ENCODE data around the gene HAVCR1. TPM values are rescaled to one million over a fixed set of nuclear protein-coding genes. Genes with fewer than 3 reads are reported as not detected.
"Not testable (repeated sequence)": the region's sequence is repeated elsewhere in the genome, so short reads cannot be mapped to it uniquely, and the experiment has no call there.

The HAVCR1 gene
- total and polyA plus RNA-seq, 2 experiments from 2014 or later = not detected

DNA sequence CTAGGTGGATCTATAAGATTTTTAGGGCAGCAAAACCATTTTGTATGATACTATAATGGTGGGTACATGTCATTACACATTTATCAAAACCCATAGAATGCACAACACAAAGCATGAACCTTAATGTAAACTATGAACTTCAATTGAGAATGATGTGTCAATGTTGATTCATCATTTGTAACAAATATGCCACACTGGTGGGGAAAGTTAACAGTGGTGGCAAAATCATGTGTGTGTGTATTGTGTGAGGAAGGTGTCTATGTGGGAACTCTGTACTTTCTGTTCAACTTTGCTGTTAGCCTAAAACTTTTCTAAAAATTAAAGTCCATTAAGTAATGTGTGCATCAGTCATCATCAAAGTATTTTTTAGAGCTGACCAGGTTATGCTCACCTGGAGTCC, 38.9 kb downstream of the HAVCR1 start:
- Histone ChIP-seq H3K27me3 (no peaks in the 10 kb centered on the region), H3K4me3 (no peak overlapping the region), H3K4me1 (ENCODE audit: low read depth) (no peaks in the 10 kb centered on the region), H3K9me3 (ENCODE audit: low read depth) (no peaks in the 10 kb centered on the region), H3K36me3 (no peaks in the 10 kb centered on the region), H3K27ac (no peak overlapping the region)
- DNase-seq (ENCODE audit: low read depth in 1 of 2, low spot score in 1 of 2) = no peak
- TF ChIP-seq, protein P1, sequence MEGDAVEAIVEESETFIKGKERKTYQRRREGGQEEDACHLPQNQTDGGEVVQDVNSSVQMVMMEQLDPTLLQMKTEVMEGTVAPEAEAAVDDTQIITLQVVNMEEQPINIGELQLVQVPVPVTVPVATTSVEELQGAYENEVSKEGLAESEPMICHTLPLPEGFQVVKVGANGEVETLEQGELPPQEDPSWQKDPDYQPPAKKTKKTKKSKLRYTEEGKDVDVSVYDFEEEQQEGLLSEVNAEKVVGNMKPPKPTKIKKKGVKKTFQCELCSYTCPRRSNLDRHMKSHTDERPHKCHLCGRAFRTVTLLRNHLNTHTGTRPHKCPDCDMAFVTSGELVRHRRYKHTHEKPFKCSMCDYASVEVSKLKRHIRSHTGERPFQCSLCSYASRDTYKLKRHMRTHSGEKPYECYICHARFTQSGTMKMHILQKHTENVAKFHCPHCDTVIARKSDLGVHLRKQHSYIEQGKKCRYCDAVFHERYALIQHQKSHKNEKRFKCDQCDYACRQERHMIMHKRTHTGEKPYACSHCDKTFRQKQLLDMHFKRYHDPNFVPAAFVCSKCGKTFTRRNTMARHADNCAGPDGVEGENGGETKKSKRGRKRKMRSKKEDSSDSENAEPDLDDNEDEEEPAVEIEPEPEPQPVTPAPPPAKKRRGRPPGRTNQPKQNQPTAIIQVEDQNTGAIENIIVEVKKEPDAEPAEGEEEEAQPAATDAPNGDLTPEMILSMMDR (IDR thresholded peaks at IDR 0.05; ENCODE audit: low read depth, low read length) = no peak

DNA sequence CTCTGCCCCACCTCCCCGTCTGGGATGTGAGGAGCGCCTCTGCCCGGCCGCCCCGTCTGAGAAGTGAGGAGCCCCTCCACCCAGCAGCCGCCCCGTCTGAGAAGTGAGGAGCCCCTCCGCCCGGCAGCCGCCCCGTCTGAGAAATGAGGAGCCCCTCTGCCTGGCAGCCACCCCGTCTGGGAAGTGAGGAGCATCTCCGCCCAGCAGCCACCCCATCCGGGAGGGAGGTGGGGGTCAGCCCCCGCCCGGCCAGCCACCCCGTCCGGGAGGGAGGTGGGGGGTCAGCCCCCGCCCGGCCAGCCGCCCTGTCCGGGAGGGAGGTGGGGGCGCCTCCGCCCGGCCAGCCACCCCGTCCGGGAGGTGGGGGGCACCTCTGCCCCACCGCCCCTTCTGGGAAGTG, 44.8 kb downstream of the HAVCR1 start:
- H3K27ac ChIP-seq; DNase-seq (ENCODE audit: low read depth in 1 of 2, low spot score in 1 of 2); H3K4me1 ChIP-seq (ENCODE audit: low read depth); H3K4me3 ChIP-seq; H3K27me3 ChIP-seq; H3K36me3 ChIP-seq; H3K9me3 ChIP-seq (ENCODE audit: low read depth): not testable (repeated sequence)

DNA sequence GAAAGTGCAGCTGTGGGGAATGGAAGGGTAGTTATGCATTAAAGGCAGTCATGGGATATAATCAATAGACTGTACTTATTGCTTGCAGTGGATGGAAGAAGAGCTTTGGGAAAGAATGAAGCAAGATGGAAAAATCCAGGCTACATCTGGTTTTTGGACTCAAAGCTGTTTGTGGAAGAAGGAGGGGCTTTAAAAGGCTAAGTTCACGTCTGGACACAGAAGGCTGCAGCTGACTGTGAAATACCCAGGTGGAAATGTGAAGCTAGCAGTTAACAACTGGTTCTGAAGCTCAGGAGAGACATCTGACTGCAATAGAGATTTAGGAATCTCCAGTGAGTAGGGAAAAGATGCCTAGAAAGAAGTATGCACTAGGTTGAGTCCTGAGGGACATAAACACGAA, 52.7 kb downstream of the HAVCR1 start:
- no peak for DNase-seq (ENCODE audit: low read depth in 1 of 2, low spot score in 1 of 2)
- Histone ChIP-seq H3K9me3 (ENCODE audit: low read depth) (no peaks in the 10 kb centered on the region), H3K27ac (no peak overlapping the region), H3K4me3 (no peak overlapping the region), H3K36me3 (no peaks in the 10 kb centered on the region), H3K4me1 (ENCODE audit: low read depth) (no peaks in the 10 kb centered on the region), H3K27me3 (no peaks in the 10 kb centered on the region)
- TF ChIP-seq, protein P1 (IDR thresholded peaks at IDR 0.05; ENCODE audit: low read depth, low read length) = no peak

DNA sequence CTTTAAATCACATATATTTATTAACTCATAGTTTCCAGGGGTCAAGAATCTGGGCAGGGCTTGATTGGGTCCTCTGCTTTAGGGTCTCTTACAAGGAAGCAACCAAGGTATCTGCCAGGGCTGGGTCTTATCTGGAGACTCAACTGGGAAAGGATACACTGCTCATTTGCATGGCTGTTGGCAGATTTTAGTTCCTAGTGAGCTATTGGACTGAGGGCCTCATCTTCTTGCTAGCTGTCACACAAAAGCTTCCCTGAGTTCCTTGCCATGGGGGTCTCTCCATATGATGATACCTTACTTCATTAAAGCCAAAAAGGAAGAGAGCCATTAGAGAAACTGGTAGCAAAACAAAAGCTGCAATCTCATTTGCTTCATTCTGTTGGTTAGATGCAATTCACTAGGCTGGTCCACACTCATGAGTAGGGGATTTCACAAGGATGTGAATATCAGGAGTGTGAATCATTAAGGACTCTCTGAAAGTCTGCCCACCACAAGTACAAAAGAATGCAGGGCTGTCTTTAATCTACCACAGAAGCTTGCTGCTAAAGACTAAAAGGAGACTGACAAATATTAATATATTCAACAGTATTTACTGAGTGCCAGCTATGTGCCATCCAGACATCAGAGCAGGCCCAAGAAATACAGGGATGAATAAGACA, 53.9 kb downstream of the HAVCR1 start:
- H3K36me3 ChIP-seq = no peaks in the 10 kb centered on the region
- no peaks in the 10 kb centered on the region for H3K27me3 ChIP-seq
- H3K9me3 ChIP-seq (ENCODE audit: low read depth) = no peaks in the 10 kb centered on the region
- no peak overlapping the region for H3K4me3 ChIP-seq
- H3K27ac ChIP-seq = no peak overlapping the region
- no peaks in the 10 kb centered on the region for H3K4me1 ChIP-seq (ENCODE audit: low read depth)
- TF ChIP-seq, protein P1 (IDR thresholded peaks at IDR 0.05; ENCODE audit: low read depth, low read length) = no peak
- DNase-seq (ENCODE audit: low read depth in 1 of 2, low spot score in 1 of 2) = no peak

DNA sequence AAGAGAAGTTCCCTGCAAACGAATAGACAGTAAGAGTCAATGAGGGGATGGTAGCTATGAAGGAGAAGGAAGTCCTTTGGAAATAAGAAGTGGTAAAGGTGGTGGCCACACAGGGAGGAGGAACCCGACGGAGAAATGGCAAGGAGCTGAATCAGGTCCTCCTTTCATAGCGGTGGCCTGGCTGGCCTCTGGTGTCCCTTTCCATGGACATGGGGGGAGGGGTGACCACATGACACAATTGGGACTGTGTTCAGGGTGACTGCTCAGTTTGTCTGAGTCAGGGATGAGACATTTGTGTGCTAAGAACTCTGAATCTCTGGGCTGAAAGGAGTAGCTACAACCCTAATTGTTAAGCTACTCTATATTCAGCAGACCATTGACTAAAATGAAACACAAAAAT, 67.2 kb downstream of the HAVCR1 start:
- DNase-seq (ENCODE audit: low read depth in 1 of 2, low spot score in 1 of 2) = no peak
- no peak overlapping the region for H3K27ac ChIP-seq
- no peaks in the 10 kb centered on the region for H3K36me3 ChIP-seq
- no peaks in the 10 kb centered on the region for H3K4me1 ChIP-seq (ENCODE audit: low read depth)
- no peaks in the 10 kb centered on the region for H3K9me3 ChIP-seq (ENCODE audit: low read depth)
- TF ChIP-seq, protein P1 (IDR thresholded peaks at IDR 0.05; ENCODE audit: low read depth, low read length) = no peak
- H3K27me3 ChIP-seq = no peaks in the 10 kb centered on the region
- no peak overlapping the region for H3K4me3 ChIP-seq

DNA sequence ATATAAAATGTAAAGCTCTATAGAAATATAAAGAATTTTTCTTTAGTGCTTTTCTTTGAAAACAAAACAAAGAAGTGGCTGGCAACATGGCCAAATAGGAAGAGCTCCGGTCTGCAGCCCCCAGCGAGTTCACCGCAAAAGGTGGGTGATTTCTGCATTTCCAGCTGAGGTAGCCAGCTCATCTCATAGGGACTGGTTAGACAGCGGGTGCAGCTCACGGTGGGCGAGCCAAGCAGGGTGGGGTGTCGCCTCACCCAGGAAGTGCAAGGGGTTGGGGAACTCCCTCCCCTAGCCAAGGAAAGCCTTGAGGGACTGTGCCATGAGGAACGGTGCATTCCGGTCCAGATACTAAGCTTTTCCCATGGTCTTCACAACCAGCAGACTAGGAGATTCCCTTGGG, 74.9 kb downstream of the HAVCR1 start:
- Histone ChIP-seq H3K4me3 (no peak overlapping the region), H3K4me1 (ENCODE audit: low read depth) (no peaks in the 10 kb centered on the region), H3K27me3 (no peaks in the 10 kb centered on the region), H3K27ac (no peak overlapping the region), H3K36me3 (no peaks in the 10 kb centered on the region), H3K9me3 (ENCODE audit: low read depth) (no peaks in the 10 kb centered on the region)
- DNase-seq (ENCODE audit: low read depth in 1 of 2, low spot score in 1 of 2) = no peak
- TF ChIP-seq, protein P1 (IDR thresholded peaks at IDR 0.05; ENCODE audit: low read depth, low read length) = no peak
